HG02623 (cell line): Measurements from ENCODE around the gene SPRED1.
"Not testable (repeated sequence)": the region's sequence is repeated elsewhere in the genome, so short reads cannot be mapped to it uniquely, and the experiment has no call there.

Source experiments
- ATAC-seq: cut with Tn5 transposase; IDR thresholded peaks from one replicate; pipeline ENCODE4 v1.9.1; 2021; ENCODE audit warnings: moderate library complexity; ENCODE audit not compliant: unreplicated experiment

The SPRED1 gene

DNA sequence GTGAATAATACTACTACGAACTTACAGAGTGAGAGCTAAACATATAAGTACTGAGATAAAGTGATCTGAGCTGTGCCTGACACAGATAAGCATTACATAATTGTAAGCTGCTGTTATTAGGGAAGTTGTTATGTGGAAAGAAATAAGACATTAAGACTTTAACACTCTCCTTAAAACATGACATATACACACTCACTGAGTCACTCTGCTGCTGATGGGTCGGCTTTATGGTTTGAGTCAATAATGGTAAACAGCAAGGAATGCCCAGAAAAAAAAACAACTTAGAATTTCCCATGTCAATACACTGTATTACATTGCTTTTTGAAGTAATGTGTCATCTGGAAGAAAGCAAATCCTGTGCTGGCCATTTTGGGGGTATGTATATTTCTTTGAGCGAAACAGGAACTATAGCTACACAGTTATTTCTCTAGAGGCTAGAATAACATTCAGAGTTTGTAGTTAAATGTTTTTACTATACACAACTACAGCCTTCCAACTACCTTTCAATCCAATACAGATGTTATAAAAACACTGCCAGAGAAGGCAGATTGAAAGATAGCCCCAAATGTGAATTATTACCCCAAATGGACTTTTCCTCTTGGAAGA, 22.8 kb upstream of the SPRED1 start:
- no peak for ATAC-seq

DNA sequence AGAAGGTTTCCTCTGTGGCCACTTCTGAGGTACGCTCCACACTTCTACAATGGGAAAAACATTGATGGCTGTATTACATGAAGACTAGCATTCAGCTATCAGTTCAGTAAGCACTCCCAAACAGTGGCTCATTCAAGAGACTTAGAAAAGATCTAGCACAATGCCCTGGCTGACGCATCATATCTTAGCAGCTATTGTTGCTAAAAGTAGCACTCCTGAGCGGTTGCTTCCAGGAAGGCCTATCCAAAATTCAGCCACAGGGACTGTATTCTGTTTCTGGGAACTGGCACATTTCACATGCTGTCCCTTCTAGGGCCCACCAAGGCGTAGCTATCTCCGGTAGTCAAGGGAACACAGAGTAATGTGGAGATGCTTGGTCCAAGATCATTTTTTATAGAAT, 21.2 kb upstream of the SPRED1 start:
- ATAC-seq = no peak

DNA sequence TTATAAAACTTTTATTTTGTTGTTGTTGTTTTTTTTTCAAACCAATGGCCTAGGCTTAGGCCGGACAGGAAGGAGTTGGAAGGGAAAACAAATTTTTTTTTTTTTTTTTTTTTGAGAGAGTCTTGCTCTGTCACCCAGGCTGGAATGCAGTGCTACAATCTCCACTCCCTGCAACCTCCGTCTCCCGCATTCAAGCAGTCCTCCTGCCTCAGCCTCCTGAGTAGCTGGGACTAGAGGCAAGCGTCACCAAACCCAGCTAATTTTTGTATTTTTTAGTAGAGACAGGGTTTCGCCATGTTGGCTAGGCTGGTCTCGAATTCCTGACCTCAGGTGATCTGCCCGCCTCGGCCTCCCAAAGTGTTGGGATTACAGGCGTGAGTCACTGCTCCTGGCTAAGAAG, 15.6 kb upstream of the SPRED1 start:
- not testable (repeated sequence) for ATAC-seq

DNA sequence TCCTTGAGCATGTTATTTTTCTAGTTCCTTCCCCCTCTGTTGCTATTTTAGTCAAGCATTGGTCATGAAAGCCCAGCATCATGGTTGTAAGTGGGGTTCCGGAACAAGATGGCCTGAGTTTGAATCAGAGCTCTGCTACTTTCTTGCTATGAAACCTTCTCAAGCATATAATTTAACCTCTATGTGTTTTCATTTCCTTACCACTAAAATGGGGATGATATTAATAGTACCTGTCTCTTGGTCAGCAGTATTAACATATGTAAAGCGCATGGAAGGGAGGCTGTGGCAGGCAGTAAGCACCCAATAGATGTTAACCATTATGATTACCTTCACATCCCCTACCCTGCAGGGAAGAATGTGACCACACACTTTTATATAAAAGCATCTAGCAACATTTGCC, 14.3 kb upstream of the SPRED1 start:
- ATAC-seq = no peak

DNA sequence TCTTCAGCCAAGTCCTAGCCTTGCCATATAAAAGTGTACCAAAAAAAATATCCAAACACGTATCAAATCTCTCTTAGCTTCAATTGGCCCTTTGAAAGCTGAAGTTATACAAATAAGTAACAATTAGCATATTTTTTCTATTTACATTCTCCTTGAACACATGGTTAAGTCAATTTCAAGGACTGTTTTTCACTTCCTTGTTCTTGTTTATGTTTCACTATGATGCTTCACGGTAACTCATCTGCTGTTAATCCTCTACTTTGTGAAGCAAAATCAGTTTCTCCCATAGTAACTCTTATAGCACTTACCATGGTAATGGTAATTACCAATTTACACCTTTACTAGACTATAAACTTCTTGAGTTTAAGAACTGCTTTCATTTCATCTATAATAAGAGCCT, 10.6 kb upstream of the SPRED1 start:
- peak; percentile 86 for ATAC-seq

DNA sequence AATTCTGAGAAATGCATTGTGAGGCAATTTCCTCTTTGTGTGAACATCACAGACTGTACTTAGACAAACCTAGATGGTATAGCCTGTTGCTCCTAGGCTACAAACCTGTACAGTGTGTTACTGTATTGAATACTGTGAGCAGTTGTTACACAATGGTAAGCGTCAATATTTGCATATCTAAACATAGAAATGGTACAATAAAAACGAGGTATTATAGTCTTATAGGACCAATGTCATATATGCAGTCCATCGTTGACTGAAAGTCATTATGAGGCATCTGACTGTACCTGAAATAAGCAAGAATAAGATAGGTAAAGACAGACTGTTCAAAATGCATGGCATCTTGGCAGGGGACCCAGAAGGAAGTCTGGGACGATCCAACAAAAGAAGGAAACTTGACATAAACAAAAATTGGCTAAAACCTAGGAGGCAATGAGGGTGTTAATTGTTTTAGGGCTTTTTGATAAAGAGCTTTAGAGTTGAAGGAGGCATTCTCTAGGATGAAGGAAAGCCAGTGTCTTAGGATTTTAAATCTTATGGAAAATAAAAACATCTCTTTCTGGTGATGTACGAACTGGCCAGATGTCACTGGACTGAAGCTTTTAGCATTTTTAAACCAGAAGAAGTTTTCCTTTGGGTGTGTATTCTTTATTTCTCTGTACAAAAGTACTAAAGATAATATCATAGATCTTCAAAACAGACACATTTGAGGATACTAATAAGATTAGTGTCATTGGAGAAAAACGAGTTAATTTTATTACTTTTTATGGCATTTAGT, 9.2 kb upstream of the SPRED1 start:
- no peak for ATAC-seq

DNA sequence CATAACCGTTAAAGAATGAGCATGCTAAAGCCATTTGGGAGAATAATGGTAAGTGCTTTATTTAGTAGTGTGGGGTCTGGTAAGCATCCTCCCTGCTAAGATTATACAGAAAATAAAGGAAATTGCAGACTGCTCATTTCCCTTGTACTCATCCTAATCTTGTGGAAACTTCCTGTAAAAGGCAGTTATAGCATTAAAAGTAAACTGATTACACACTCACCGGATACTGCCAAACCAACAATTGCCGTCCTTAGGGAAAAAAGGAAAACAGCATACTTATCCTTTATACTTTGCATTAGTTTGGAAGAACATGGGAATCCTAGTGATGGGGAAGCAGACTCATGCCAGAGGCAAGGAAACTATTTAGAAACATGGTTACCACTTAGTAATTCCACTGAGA, 5.3 kb upstream of the SPRED1 start:
- no peak for ATAC-seq

DNA sequence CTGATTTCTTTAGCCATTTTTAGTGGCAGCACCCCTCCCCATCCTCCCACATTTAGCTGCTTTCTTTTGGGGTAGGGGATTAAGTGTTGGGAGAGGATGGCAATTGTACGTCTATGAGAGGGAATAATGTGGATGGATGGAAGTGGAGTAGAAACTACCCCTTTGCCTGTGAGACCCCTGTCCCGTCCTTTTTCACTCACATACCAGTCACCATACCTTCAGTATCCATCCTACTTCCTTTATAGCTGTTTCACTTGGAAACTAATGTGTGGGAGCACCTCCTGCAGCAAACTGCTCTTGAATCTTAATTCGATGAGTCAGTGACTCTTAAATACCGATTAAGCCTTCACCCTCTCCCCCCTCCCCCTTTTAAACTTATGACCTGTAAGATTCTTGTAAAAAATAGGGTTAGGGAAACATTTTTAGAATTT, 730 bp downstream of the SPRED1 start:
- no peak for ATAC-seq

DNA sequence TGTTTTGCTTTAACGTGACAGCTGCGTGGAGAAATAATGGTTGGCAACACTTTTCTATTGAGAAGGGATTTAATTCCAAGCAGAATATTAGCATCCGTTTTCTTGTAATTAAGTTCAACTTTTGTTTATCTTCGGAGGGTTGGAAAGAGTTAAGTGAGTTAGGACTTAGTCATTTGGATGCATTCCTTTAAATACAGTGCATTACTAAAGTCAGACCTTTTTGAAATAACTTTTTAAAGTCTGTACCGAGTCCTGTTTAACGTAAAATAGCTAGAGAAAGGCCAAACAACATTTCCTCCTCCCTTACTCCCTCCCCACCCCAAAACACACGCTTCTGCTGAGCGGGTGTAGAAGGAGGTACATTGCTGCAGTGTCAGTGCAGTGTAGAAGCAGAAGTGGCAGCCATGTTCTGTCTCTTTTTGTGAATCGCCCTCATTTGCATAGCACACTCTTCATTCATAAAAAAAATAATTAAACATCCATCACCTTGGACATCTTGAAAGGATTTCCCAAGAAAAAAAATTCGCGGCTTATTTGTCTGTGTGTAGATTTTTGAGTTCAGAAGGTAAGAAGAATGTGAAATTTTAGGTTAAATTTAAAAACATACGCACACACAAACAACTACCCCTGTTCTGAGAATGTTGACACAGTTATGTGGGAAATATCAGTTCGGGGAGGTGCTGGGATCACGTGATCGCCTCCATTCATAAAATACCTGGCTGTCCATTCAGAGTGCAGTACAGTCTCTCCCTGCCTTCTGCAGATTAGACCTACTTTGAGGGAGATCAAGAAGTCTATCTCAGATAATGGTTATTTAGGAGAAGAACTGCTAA, 1.6 kb downstream of the SPRED1 start:
- peak; percentile 43 for ATAC-seq

DNA sequence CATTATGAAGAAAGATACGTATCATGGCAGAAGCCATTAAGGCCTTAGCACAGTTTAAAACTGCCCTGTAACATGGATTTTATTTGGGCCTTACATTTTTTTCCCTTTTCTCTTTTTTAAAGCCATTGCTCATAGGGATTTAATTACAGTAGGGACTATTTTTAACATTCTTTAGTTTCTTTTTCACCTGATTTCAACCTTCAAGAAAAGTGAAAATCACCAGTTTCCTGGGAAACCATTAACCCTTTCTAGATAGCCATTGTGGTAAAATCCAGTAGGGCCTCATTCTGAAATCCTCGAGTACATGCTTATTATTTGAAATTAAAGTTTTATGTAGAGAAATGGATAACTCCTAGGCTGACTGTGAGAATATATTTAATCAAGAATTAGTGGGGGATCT, 3.1 kb downstream of the SPRED1 start:
- no peak for ATAC-seq

DNA sequence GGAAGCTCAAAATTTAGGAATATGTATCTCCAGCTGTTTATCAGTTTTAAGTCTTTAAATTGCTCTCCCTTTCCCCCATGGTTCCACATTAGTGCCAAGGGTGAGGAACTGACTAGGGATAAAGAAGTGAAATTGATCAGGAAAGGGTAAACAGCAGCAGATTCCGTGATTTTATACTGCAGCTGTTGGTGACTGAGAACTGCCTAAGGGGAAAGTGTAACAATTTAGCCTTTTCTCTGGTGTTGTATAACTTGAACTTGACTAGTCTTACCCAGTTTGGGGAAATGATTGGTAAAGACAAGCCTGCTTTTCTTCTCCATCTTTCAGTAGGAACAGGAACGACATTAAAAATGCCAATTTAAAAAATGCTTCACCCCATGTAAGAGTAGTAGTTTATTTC, 5.0 kb downstream of the SPRED1 start:
- ATAC-seq = no peak

DNA sequence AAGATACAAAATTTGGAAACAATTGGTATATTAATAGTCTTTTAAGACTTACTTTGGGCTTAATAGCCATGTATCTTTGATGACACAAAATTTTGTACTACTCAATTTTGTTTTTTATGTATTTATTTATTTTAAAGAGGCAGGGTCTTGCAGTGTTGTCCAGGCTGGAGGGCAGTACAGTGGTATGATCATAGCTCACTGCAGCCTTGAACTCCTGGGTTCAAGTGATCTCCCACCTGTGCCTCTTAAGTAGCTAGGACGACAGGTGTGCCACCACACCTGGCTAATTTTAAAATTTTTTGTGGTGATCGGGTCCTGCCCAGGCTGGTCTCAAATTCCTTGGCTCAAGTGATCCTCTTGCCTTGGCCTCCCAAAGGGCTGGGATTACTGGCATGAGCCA, 6.5 kb downstream of the SPRED1 start:
- ATAC-seq = no peak

DNA sequence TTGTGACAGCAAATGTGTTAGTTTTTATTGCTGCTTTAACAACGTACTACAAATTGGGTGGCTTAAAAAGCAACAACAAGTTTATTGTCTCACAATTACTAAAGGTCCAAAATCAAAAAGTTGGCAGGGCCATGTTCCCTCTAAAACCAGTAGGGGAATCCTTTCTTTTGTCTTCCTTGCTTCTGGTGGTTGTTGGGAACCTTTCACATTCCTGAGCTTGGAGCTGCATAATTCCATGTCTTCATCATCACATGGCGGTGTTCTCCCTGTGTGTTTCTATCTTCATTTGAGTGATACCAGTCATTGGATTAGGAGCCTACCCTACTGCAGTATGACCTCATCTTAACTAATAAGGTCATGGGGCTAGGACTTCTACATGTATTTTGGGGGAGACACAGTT, 7.4 kb downstream of the SPRED1 start:
- ATAC-seq = no peak

DNA sequence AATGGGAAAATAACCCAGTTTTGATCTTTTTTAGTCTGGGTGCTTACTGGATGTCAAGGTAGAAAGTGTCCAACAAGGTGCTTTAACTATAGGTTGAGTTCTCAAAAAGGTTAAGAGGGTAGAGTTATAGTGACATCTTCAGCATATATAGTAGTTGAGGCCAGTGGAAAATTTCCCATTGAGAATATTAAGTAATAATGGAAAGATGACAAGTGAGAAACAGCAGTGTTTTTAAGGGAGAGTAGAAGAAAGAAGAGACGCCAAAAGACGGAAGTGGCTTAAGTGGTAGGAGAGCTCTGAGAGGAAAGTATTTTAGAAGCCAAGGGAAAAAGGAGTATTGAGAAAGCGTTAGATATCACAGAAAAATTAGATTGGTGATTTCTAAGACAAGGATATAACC, 10.6 kb downstream of the SPRED1 start:
- ATAC-seq = no peak

DNA sequence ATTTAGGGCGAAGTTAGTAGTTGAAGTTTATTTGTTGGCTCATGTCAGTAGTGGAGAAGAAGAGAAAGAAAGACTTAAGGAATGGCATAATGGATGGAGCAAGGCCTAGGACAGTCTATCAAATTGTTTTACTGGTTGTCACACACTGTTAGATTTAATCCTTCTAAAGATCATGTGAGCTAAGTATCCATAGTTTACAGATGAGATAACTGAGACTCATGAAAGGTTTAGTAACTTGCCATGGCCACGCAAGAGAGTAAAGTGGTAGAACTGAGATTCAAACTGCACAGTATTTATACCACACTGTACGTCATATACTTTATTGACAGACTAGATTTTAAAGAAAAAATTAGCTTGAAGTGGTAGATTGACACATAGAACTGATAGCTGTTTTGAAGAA, 11.4 kb downstream of the SPRED1 start:
- ATAC-seq = no peak

DNA sequence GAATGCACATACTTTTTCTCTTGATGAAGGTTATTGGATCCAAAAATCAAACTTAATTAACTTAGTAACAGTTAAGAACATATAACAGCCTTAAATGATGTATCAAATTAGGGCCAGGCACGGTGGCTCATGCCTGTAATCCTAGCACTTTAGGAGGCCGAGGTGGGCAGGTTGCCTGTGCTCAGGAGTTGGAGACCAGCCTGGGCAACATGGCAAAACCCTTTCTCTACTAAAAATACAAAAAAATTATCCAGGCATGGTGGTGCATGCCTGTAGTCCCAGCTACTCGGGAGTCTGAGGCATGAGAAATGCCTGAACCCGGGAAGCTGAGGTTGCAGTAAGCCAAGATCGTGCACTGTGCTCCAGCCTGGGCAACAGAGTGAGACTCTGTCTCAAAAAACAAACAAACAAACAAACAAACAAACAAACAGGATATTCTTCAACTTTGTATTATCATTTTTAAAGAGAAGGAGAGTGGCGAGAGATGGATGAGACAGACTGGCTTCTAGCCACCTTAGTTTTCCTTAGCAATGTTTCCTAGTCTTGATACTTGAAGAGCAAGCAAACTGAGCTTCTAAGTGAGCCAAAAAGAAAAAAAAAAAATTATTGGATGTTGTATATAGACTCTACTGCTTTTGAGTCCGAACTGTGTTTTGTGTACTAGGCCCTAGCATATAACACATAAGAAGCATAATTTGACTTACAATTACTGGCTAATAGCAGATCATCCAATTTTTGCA, 13.8 kb downstream of the SPRED1 start:
- ATAC-seq = no peak

DNA sequence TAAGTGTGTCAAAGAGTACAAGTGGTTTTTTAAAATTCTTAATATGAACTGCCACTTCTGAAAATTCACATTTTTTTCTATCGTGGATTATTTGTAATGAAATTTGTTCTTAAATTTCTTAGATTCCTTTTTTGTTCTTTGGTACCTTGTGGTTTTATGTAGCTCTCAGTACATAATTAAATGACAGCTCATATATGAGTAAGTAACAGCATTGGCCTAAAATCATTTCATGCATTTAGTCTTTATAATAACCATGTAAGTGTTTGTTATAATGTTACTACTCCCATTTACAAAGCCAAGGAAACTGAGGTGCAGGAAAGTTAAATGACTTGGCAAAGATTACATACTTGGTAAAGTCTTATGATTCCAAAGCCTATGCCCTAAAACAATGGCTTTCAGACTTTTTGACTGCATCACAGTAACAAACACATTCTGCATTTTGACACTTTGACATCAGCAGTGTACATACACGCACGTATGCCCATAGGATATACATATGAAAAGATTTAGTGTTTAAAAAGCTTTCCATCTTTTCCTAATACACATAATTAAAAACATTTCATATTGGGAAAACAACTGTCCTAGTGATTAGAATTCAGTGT, 14.9 kb downstream of the SPRED1 start:
- no peak for ATAC-seq

DNA sequence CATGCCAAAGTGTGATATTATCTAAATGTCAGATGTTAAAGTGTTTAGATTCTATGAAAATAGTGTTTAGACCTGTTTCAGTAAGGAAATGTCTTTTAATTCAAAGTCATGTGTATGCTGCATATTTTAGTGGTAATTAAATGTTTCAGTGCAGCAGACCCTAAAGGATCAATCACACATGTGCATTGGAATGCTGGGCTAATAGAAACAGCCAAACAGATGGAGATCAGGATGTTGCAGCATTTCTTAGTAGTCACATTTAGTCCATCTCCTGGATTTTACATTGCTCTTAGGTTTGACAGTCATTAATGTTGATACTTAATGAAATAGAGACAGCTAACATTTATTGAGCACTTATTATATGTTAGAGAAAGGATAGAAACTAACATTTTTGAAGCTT, 18.5 kb downstream of the SPRED1 start:
- no peak for ATAC-seq

DNA sequence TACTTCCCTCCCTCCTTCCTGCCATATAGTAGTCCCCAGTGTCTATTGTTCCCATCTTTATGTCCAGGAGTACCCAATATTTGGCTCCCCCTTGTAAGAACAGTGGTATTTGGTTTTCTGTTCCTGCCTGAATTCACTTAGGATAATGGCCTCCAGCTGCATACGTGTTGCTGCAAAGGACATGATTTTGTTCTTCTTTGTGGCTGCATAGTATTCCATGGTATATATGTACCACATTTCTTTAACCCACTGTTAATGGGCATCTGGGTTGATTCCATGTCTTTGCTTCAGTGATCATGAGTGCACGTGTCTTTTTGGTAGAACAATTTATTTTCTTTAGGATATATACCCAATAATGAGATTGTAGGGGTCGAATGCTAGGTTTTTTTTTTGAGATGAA, 19.3 kb downstream of the SPRED1 start:
- ATAC-seq = no peak

DNA sequence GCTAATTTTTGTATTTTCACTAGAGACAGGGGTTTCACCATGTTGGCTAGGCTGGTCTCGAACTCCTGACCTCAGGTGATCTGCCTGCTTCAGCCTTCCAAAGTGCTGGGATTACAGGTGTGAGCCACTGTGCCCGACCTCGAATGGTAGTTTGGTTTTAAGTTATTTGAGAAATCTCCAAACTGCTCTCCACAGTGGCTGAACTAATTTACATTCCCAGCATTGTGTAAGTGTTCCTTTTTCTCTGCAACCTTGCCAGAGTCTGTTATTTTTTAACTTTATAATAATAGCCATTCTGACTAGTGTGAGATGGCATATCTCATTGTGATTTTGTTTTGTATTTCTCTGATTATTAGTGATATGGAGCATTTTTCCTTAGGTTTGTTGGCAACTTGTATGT, 19.8 kb downstream of the SPRED1 start:
- ATAC-seq = not testable (repeated sequence)

DNA sequence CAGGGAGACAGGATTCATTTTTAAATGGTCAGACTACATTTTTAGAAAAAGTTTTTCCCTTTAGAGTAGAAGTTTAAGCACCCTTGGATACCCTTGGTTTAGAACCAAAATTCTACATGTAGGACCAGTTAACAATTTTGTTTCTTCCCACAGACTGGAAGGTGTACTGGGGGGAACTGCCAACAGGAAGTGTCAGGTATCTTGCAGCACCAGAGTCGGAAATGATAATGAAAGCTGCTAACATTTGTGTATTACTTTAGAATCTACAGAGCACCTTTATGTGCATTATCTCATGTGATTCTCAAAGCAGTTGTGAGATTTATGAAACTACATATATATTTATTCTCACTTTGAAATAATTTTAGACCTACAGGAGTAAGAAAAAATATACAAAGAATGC, 21.5 kb downstream of the SPRED1 start:
- no peak for ATAC-seq
